22Rv1 (cell line): Measurements from ENCODE around the gene EIF2D.

Source experiments
- CTCF ChIP-seq: fragments of 450-650 bp; IDR thresholded peaks from 2 replicates; pipeline ENCODE4 v1.5.1; 2017; ENCODE audit warnings: mild to moderate bottlenecking
- ZFX ChIP-seq: fragments of 450-650 bp; IDR thresholded peaks from 2 replicates; pipeline ENCODE4 v1.6.1; 2017; ENCODE audit warnings: antibody characterized with exemption, borderline replicate concordance

GRCh38 chr1:206651958-206652890, 40.0 kb upstream of the EIF2D start:
- TF ChIP-seq CTCF (no peak), ZFX (no peak)
